ENCODE measurements around the gene NDUFA11. TPM values are rescaled to one million over a fixed set of nuclear protein-coding genes. Genes with fewer than 3 reads are reported as not detected.

The NDUFA11 gene
- total RNA-seq, 1 donor from 2014 or later: 606 TPM

Other genes starting within 250 kb of the NDUFA11 start
- 165 TPM for gene MICOS13, start 223.3 kb downstream of the NDUFA11 start, total RNA-seq
- gene HSD11B1L, start 222.8 kb downstream of the NDUFA11 start, total RNA-seq: 3.5 TPM
- 367 TPM for gene RPL36, start 213.5 kb downstream of the NDUFA11 start, total RNA-seq
- gene LONP1, start 183.6 kb downstream of the NDUFA11 start, total RNA-seq: 98.8 TPM
- gene CATSPERD, start 183.2 kb downstream of the NDUFA11 start, total RNA-seq: not detected
- 0.62 TPM for gene PRR22, start 119.0 kb downstream of the NDUFA11 start, total RNA-seq
- 12.9 TPM for gene DUS3L, start 112.6 kb downstream of the NDUFA11 start, total RNA-seq
- gene NRTN, start 98.7 kb downstream of the NDUFA11 start, total RNA-seq: 20.6 TPM
- not detected for gene FUT6, start 64.1 kb downstream of the NDUFA11 start, total RNA-seq
- gene FUT3, start 52.3 kb downstream of the NDUFA11 start, total RNA-seq: not detected
- not detected for gene FUT5, start 33.2 kb downstream of the NDUFA11 start, total RNA-seq
- 2.1 TPM for gene VMAC, start 1.1 kb upstream of the NDUFA11 start, total RNA-seq
- gene CAPS, start 10.5 kb upstream of the NDUFA11 start, total RNA-seq: 3.4 TPM
- gene RANBP3, start 74.3 kb upstream of the NDUFA11 start, total RNA-seq: 57.4 TPM
- 8.3 TPM for gene RFX2, start 206.7 kb upstream of the NDUFA11 start, total RNA-seq
- not detected for gene ACSBG2, start 231.9 kb upstream of the NDUFA11 start, total RNA-seq